ENCODE measurements around the gene H2BK1.

H2BK1 gene

DNA sequence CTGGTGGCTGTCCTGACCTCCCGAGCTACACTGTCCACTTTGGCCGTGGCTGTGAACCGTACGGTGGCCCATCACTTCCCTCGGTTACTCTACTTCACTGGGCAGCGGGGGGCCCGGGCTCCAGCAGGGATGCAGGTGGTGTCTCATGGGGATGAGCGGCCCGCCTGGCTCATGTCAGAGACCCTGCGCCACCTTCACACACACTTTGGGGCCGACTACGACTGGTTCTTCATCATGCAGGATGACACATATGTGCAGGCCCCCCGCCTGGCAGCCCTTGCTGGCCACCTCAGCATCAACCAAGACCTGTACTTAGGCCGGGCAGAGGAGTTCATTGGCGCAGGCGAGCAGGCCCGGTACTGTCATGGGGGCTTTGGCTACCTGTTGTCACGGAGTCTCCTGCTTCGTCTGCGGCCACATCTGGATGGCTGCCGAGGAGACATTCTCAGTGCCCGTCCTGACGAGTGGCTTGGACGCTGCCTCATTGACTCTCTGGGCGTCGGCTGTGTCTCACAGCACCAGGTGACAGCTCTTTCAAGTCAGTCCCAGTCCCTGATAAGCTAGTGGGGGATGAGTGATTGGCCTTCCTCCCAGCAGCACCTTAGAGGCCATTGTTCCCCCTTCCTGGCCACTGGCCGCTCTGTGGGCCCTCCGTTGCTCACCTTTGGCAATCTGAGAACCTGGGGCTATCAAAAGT lies 25.0 kb upstream of the H2BK1 start:
- ChIA-PET CTCF (interaction anchor here (6.7 kb wide), 1 partner anchor 11 kb away, joined by 130 read pairs; the partner anchor contains the start of gene SMARCD3), POLR2A (interaction anchor here (3.7 kb wide), 1 partner anchor 8 kb away, joined by 16 read pairs; the partner anchor contains the start of gene ABCF2)
- no peak for DNase-seq (ENCODE audit: low read depth, low spot score)
- no peak overlapping the region for H3K4me3 ChIP-seq (ENCODE audit: low read depth, low read length)
- no peak for TF ChIP-seq CTCF (IDR thresholded peaks at IDR 0.05; ENCODE audit: insufficient read depth, low read length, missing control alignments)

GRCh38 chr7:151233804-151234203 lies 23.5 kb upstream of the H2BK1 start:
- TF ChIP-seq CTCF (IDR thresholded peaks at IDR 0.05; ENCODE audit: insufficient read depth, low read length, missing control alignments): no peak
- H3K4me3 ChIP-seq (ENCODE audit: low read depth, low read length): peak overlapping the region; percentile 98
- ChIA-PET CTCF (interaction anchor here (0.9 to 6.7 kb wide), 2 partner anchors 12 to 215 kb away, joined by 3 to 130 read pairs; partner anchors contain the start of gene SMARCD3), POLR2A (no interaction called here)
- no peak for DNase-seq (ENCODE audit: low read depth, low spot score)

DNA sequence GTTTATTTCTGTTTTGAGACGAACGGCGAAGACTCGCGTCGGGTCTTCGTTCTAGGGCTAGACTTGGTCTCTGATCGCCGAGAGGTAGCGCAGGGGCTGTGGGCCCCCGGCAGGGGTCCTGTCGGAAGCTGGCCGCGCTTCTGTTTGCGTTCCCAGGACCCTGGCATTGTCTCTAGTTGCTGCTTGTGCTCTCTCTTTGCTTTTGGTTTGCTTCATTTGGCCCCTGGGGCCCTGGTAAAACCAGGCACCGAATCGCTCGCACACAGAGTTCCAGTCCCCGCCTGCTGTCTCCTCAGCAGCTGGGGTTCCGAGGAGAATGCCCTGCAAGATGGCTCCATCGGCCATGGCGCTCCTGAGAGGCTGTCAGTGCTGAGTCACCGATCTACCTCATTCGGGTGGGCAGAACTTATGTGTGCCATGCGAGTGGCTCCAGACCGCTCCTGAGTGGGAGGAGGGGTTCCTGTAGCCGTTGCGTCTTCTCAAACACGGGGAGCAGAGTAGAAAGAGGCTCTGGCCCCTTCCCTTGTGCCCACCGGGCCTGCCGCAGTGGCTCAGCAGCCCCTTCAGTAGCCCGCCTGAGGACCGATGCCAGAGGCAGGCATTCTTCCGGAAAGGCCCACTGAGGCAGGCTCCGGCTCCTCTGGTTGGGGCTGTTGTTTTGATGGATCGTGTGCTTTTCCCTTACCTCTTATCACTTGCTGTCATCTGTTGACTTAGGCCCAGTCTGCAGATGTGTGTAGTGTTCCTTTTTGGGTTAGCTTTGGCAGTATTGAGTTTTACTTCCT lies 22.8 kb upstream of the H2BK1 start:
- no peak for TF ChIP-seq CTCF (IDR thresholded peaks at IDR 0.05; ENCODE audit: insufficient read depth, low read length, missing control alignments)
- H3K4me3 ChIP-seq (ENCODE audit: low read depth, low read length): peak overlapping the region; percentile 98
- CTCF ChIA-PET: interaction anchor here (0.9 to 6.7 kb wide), 3 partner anchors 9 to 109 kb away, joined by 3 to 130 read pairs (median 5); partner anchors contain the start of gene SMARCD3
- DNase-seq (ENCODE audit: low read depth, low spot score): peak; percentile 38
- POLR2A ChIA-PET: interaction anchor here (1.0 to 1.7 kb wide), 4 partner anchors 10 to 19 kb away, joined by 3 to 12 read pairs (median 8); no protein-coding TSS in a partner anchor

- no peak for DNase-seq (ENCODE audit: low read depth, low spot score)
- no peak for TF ChIP-seq CTCF (IDR thresholded peaks at IDR 0.05; ENCODE audit: insufficient read depth, low read length, missing control alignments)
- ChIA-PET CTCF (interaction anchor here (0.9 to 6.7 kb wide), 3 partner anchors 9 to 108 kb away, joined by 3 to 130 read pairs (median 5); partner anchors contain the start of gene SMARCD3), POLR2A (interaction anchor here (1.0 to 1.7 kb wide), 4 partner anchors 10 to 20 kb away, joined by 3 to 12 read pairs (median 8); no protein-coding TSS in a partner anchor)
- peak within 1 kb of the TSS; percentile 98 for H3K4me3 ChIP-seq (ENCODE audit: low read depth, low read length)
Observed at GRCh38 chr7:151232091-151232916, 22.0 kb upstream of the H2BK1 start, which contains the start of gene CHPF2. CHPF2 (plus strand) TSS chr7:151232483; CDS start chr7:151234012, 1,529 bp downstream.

DNA sequence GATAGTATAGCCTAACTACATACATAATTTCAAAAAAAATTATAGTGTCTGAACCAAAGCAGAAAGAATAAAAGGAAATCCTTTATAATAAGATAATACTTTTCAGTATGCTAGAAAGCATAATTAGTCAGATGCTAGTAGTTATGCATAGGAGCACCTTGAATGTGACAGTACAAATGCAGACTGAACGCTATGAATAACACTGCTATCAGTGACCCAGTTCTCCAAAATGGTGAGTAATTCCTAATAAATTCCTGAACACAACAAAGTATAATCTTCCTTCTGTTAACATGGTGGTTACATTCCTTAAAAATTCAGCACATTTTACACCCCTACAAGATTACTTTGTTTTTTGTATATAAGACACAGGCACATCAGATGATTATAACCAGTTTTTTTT lies 20.8 kb upstream of the H2BK1 start:
- DNase-seq (ENCODE audit: low read depth, low spot score): no peak
- no peak overlapping the region for H3K4me3 ChIP-seq (ENCODE audit: low read depth, low read length)
- no peak for TF ChIP-seq CTCF (IDR thresholded peaks at IDR 0.05; ENCODE audit: insufficient read depth, low read length, missing control alignments)
- CTCF ChIA-PET: interaction anchor here (1.0 kb wide), 1 partner anchor 13 kb away, joined by 3 read pairs; no protein-coding TSS in a partner anchor
- POLR2A ChIA-PET: no interaction called here

Data from AG04449 (cell line).